Activated CD4-positive, alpha-beta memory T cell treated with anti-CD3 and anti-CD28 coated beads, Interleukin-2, amount 10 ng/mL, durations not matched to agents 7 days and 5 days (primary cell): ENCODE measurements around the gene PPP1CA. TPM values are rescaled to one million over a fixed set of nuclear protein-coding genes. Genes with fewer than 3 reads are reported as not detected.
"Not testable (repeated sequence)": the region's sequence is repeated elsewhere in the genome, so short reads cannot be mapped to it uniquely, and the experiment has no call there.

ENCODE experiments used
- CTCF ChIA-PET: fragments of 350-600 bp; sonication (Branson Sonifier 250); formaldehyde crosslinking; loops from one replicate; lab custom pipeline; 2021; ENCODE audit warnings: antibody characterized with exemption, inconsistent platforms; lab: Charles Lee
- POLR2A ChIA-PET: fragments of 350-600 bp; sonication (Branson Sonifier 250); formaldehyde crosslinking; loops from one replicate; lab custom pipeline; 2021; ENCODE audit warnings: antibody characterized with exemption; lab: Charles Lee
- DNase-seq: peaks from one replicate; pipeline ENCODE4 v3.0.0-alpha.2; 2020
- H3K27ac Mint-ChIP-seq: one replicate; pipeline ENCODE4 v1.8.0; 2021; ENCODE audit warnings: mild to moderate bottlenecking, mixed read lengths
- H3K27me3 Mint-ChIP-seq: one replicate; pipeline ENCODE4 v1.8.0; 2021; ENCODE audit warnings: mixed read lengths
- H3K36me3 Mint-ChIP-seq: one replicate; pipeline ENCODE4 v1.8.0; 2021; ENCODE audit warnings: low read depth, mixed read lengths
- H3K4me1 Mint-ChIP-seq: one replicate; pipeline ENCODE4 v1.8.0; 2021; ENCODE audit warnings: mixed read lengths
- H3K4me3 Mint-ChIP-seq: one replicate; pipeline ENCODE4 v1.8.0; 2021; ENCODE audit warnings: mild to moderate bottlenecking, mixed read lengths
- H3K9me3 Mint-ChIP-seq: one replicate; pipeline ENCODE4 v1.8.0; 2021; ENCODE audit warnings: mixed read lengths
- total RNA-seq, 2 experiments: library from RNA; stranded (reverse); gene quantifications; one replicate each; pipeline ENCODE4 v1.2.3, GENCODE V29; 2021

Gene PPP1CA
- total RNA-seq, 2 experiments from 2014 or later: 308 to 315 TPM

GRCh38 chr11:67405688-67406339 lies 4.2 kb upstream of the PPP1CA start:
- ChIA-PET POLR2A (interaction anchor here (1.0 to 10.7 kb wide), 10 partner anchors 10 to 165 kb away, joined by 3 to 361 read pairs (median 50); partner anchors contain the start of genes AIP, CARNS1, PITPNM1 and POLD4), CTCF (interaction anchor here (1.2 to 6.4 kb wide), 2 partner anchors 32 to 100 kb away, joined by 4 to 67 read pairs; partner anchors contain the start of genes PITPNM1 and PTPRCAP)
- no peaks in the 10 kb centered on the region for H3K27me3 Mint-ChIP-seq
- no peak for DNase-seq
- peaks cover 67% of the 10 kb centered on the region for H3K36me3 Mint-ChIP-seq
- H3K27ac Mint-ChIP-seq: peak overlapping the region; percentile 99
- peak overlapping the region; percentile 85 for H3K4me3 Mint-ChIP-seq
- no peaks in the 10 kb centered on the region for H3K9me3 Mint-ChIP-seq
- peaks cover 71% of the 10 kb centered on the region for H3K4me1 Mint-ChIP-seq

GRCh38 chr11:67405196-67405567 lies 3.5 kb upstream of the PPP1CA start:
- peaks cover 67% of the 10 kb centered on the region for H3K36me3 Mint-ChIP-seq
- H3K4me1 Mint-ChIP-seq: peaks cover 70% of the 10 kb centered on the region
- no peak for DNase-seq
- peak overlapping the region; percentile 85 for H3K4me3 Mint-ChIP-seq
- H3K27me3 Mint-ChIP-seq: no peaks in the 10 kb centered on the region
- ChIA-PET POLR2A (interaction anchor here (0.9 to 10.7 kb wide), 14 partner anchors 9 to 165 kb away, joined by 3 to 361 read pairs (median 10); partner anchors contain the start of genes AIP, CARNS1, PITPNM1 and POLD4), CTCF (interaction anchor here (1.2 to 6.4 kb wide), 4 partner anchors 33 to 100 kb away, joined by 4 to 67 read pairs (median 4); partner anchors contain the start of genes AIP, PITPNM1 and PTPRCAP)
- no peaks in the 10 kb centered on the region for H3K9me3 Mint-ChIP-seq
- peak overlapping the region; percentile 99 for H3K27ac Mint-ChIP-seq

- peak overlapping the region; percentile 99 for H3K27ac Mint-ChIP-seq
Observed at GRCh38 chr11:67404515-67405195, 3.0 kb upstream of the PPP1CA start.

GRCh38 chr11:67403085-67403484 lies 1.4 kb upstream of the PPP1CA start:
- Mint-ChIP-seq H3K4me1 (peaks cover 69% of the 10 kb centered on the region), H3K4me3 (peak overlapping the region; percentile 85), H3K27ac (peak overlapping the region; percentile 99), H3K36me3 (peaks cover 64% of the 10 kb centered on the region)
- not testable (repeated sequence) for H3K27me3 Mint-ChIP-seq, H3K9me3 Mint-ChIP-seq, DNase-seq
- CTCF ChIA-PET: interaction anchor here (0.8 to 6.4 kb wide), 13 partner anchors 10 to 141 kb away, joined by 3 to 67 read pairs (median 5); partner anchors contain the start of genes PTPRCAP, RAD9A and RPS6KB2
- POLR2A ChIA-PET: interaction anchor here (0.9 to 10.7 kb wide), 14 partner anchors 11 to 1980 kb away, joined by 3 to 361 read pairs (median 10); partner anchors contain the start of genes AIP, CARNS1, NEAT1 and PITPNM1

More at GRCh38 chr11:67404515-67405195, 3.0 kb upstream of the PPP1CA start:
- CTCF ChIA-PET: interaction anchor here (0.6 to 6.4 kb wide), 10 partner anchors 9 to 134 kb away, joined by 3 to 67 read pairs (median 4); partner anchors contain the start of genes AIP, PITPNM1, PTPRCAP and RAD9A
- Mint-ChIP-seq H3K36me3 (peaks cover 65% of the 10 kb centered on the region), H3K27me3 (no peaks in the 10 kb centered on the region), H3K9me3 (no peaks in the 10 kb centered on the region), H3K4me3 (peak overlapping the region; percentile 85), H3K4me1 (peaks cover 69% of the 10 kb centered on the region)
- POLR2A ChIA-PET: interaction anchor here (0.9 to 10.7 kb wide), 15 partner anchors 8 to 164 kb away, joined by 3 to 361 read pairs (median 9); partner anchors contain the start of genes AIP, CARNS1, PITPNM1 and POLD4
- peak; percentile 75 for DNase-seq

GRCh38 chr11:67402192-67402839 lies 658 bp upstream of the PPP1CA start:
- H3K27me3 Mint-ChIP-seq, H3K9me3 Mint-ChIP-seq, DNase-seq: not testable (repeated sequence)
- Mint-ChIP-seq H3K27ac (peak overlapping the region; percentile 99), H3K4me3 (peak overlapping the region; percentile 87), H3K36me3 (peaks cover 64% of the 10 kb centered on the region), H3K4me1 (peaks cover 69% of the 10 kb centered on the region)
- ChIA-PET POLR2A (interaction anchor here (0.9 to 10.7 kb wide), 20 partner anchors 11 to 1979 kb away, joined by 3 to 361 read pairs (median 10); partner anchors contain the start of genes AIP, CARNS1, CDK2AP2 and NEAT1), CTCF (interaction anchor here (0.6 to 6.4 kb wide), 32 partner anchors 10 to 227 kb away, joined by 3 to 67 read pairs (median 6); partner anchors contain the start of genes AIP, NUDT8, PITPNM1 and POLD4)

- Mint-ChIP-seq H3K36me3 (peaks cover 63% of the 10 kb centered on the region), H3K9me3 (no peaks in the 10 kb centered on the region), H3K27me3 (no peaks in the 10 kb centered on the region), H3K4me3 (peak overlapping the region; percentile 87), H3K4me1 (peaks cover 68% of the 10 kb centered on the region), H3K27ac (peak overlapping the region; percentile 77)
- ChIA-PET POLR2A (interaction anchor here (0.6 to 10.7 kb wide), 26 partner anchors 8 to 229 kb away, joined by 3 to 361 read pairs (median 6); partner anchors contain the start of genes AIP, CARNS1, CDK2AP2 and NUDT8), CTCF (interaction anchor here (0.8 to 6.4 kb wide), 26 partner anchors 9 to 161 kb away, joined by 3 to 67 read pairs (median 8); partner anchors contain the start of genes CLCF1, PITPNM1, POLD4 and PTPRCAP)
- no peak for DNase-seq
Observed at GRCh38 chr11:67400942-67401494, 640 bp downstream of the PPP1CA start.

- H3K4me3 Mint-ChIP-seq: peak overlapping the region; percentile 87
- POLR2A ChIA-PET: interaction anchor here (0.6 to 10.7 kb wide), 18 partner anchors 9 to 214 kb away, joined by 3 to 361 read pairs (median 10); partner anchors contain the start of genes AIP, CARNS1, CDK2AP2 and POLD4
- CTCF ChIA-PET: interaction anchor here (0.9 to 6.4 kb wide), 10 partner anchors 8 to 123 kb away, joined by 4 to 67 read pairs (median 12); partner anchors contain the start of genes PITPNM1, POLD4, PTPRCAP and RAD9A
Observed at GRCh38 chr11:67400251-67400941, 1.3 kb downstream of the PPP1CA start.

GRCh38 chr11:67398661-67399563 lies 2.7 kb downstream of the PPP1CA start:
- CTCF ChIA-PET: interaction anchor here (0.9 to 3.5 kb wide), 3 partner anchors 7 to 47 kb away, joined by 3 to 24 read pairs (median 4); partner anchors contain the start of gene RAD9A
- Mint-ChIP-seq H3K4me1 (peaks cover 67% of the 10 kb centered on the region), H3K4me3 (peak overlapping the region; percentile 37), H3K9me3 (no peaks in the 10 kb centered on the region), H3K27ac (peak overlapping the region; percentile 53), H3K36me3 (peaks cover 53% of the 10 kb centered on the region), H3K27me3 (no peaks in the 10 kb centered on the region)
- POLR2A ChIA-PET: interaction anchor here (1.9 to 10.7 kb wide), 3 partner anchors 7 to 36 kb away, joined by 8 to 361 read pairs (median 97); partner anchors contain the start of genes PTPRCAP, RAD9A and RPS6KB2
- DNase-seq: no peak

More at GRCh38 chr11:67400251-67400941, 1.3 kb downstream of the PPP1CA start:
- Mint-ChIP-seq H3K4me1 (peaks cover 66% of the 10 kb centered on the region), H3K27me3 (no peaks in the 10 kb centered on the region), H3K9me3 (no peaks in the 10 kb centered on the region), H3K27ac (peak overlapping the region; percentile 77), H3K36me3 (peaks cover 59% of the 10 kb centered on the region)
- DNase-seq: no peak

- Mint-ChIP-seq H3K36me3 (peaks cover 52% of the 10 kb centered on the region), H3K27me3 (no peaks in the 10 kb centered on the region), H3K4me1 (peaks cover 69% of the 10 kb centered on the region), H3K4me3 (peak overlapping the region; percentile 37), H3K9me3 (no peaks in the 10 kb centered on the region), H3K27ac (peak overlapping the region; percentile 61)
- ChIA-PET POLR2A (interaction anchor here (1.9 to 10.7 kb wide), 2 partner anchors 10 to 36 kb away, joined by 8 to 361 read pairs; partner anchors contain the start of genes PTPRCAP and RPS6KB2), CTCF (interaction anchor here (1.2 kb wide), 1 partner anchor 47 kb away, joined by 3 read pairs; no protein-coding TSS in a partner anchor)
- no peak for DNase-seq
Observed at GRCh38 chr11:67397986-67398660, 3.5 kb downstream of the PPP1CA start.
